H1 (cell line): ENCODE data around the gene PDGFA. TPM values are rescaled to one million over a fixed set of nuclear protein-coding genes. Genes with fewer than 3 reads are reported as not detected.

ENCODE experiments used
- CTCF ChIA-PET: fragments of 300-600 bp; sonication (Branson Sonifier 250); formaldehyde crosslinking; loops from one replicate; lab custom pipeline; 2021; ENCODE audit not compliant: partially characterized antibody; lab: Charles Lee
- POLR2A ChIA-PET: fragments of 300-600 bp; sonication (Branson Sonifier 250); formaldehyde crosslinking; loops from one replicate; lab custom pipeline; 2021; ENCODE audit warnings: inconsistent platforms; ENCODE audit not compliant: partially characterized antibody; lab: Charles Lee
- DNase-seq, 2 experiments: peaks; one replicate each; pipeline versions ENCODE4 v3.0.0 to v3.0.0-alpha.2; 2010 to 2022; ENCODE audit warnings: low spot score in 2 of 2, low read depth in 1 of 2, mixed read lengths in 1 of 2
- FAIRE-seq: peaks from 2 replicates; lab custom pipeline; 2011; peaks lifted over from hg19 to GRCh38; lab: Jason Lieb, UNC
- H2AFZ ChIP-seq: 2 replicates; pipeline ENCODE4 v1.8.1; 2012; ENCODE audit warnings: low read length, inconsistent platforms
- H2AK5ac ChIP-seq: 2 replicates; pipeline ENCODE4 v1.6.1; 2013; ENCODE audit warnings: low read depth, low read length
- H2BK120ac ChIP-seq: replicated peaks from 2 replicates; pipeline ENCODE3; 2013; ENCODE audit warnings: low read depth, low read length, inconsistent platforms
- H2BK12ac ChIP-seq: 2 replicates; pipeline ENCODE4 v1.6.1; 2013; ENCODE audit warnings: low read depth, low read length
- H2BK15ac ChIP-seq: 2 replicates; pipeline ENCODE4 v1.6.1; 2013; ENCODE audit warnings: low read length
- H2BK20ac ChIP-seq: 2 replicates; pipeline ENCODE4 v1.6.1; 2013; ENCODE audit warnings: low read length
- H2BK5ac ChIP-seq: 2 replicates; pipeline ENCODE4 v1.6.1; 2013; ENCODE audit warnings: low read depth, low read length
- H3K14ac ChIP-seq: 2 replicates; pipeline ENCODE4 v1.6.1; 2013; ENCODE audit warnings: inconsistent platforms; ENCODE audit not compliant: insufficient read length
- H3K18ac ChIP-seq: 2 replicates; pipeline ENCODE4 v1.6.1; 2013; ENCODE audit warnings: low read length; ENCODE audit errors: extremely low read depth
- H3K23ac ChIP-seq: 2 replicates; pipeline ENCODE4 v1.6.1; 2013; ENCODE audit warnings: inconsistent platforms; ENCODE audit not compliant: insufficient read length
- H3K23me2 ChIP-seq: 2 replicates; pipeline ENCODE4 v1.6.1; 2013; ENCODE audit warnings: low read depth, low read length
- H3K27ac ChIP-seq: 2 replicates; pipeline ENCODE4 v1.6.1; 2011; ENCODE audit warnings: low read depth, low read length, inconsistent platforms
- H3K27me3 ChIP-seq, 4 experiments: replicated peaks in 1 of 4; 1 replicate in 1 of 4; 2 replicates in 3 of 4; pipeline versions ENCODE4 v1.6.1 to v1.8.1; 2011 to 2013; ENCODE audit warnings: low read length in 3 of 4, mild to moderate bottlenecking in 3 of 4, inconsistent platforms in 2 of 4, mixed read lengths in 2 of 4, moderate library complexity in 1 of 4; ENCODE audit not compliant: control insufficient read depth in 3 of 4, insufficient read depth in 3 of 4; ENCODE audit errors: extremely low read depth in 1 of 4
- H3K36me3 ChIP-seq, 4 experiments: 2 replicates each; pipeline versions ENCODE4 v1.6.1 to v1.8.1; 2011 to 2013; ENCODE audit warnings: mild to moderate bottlenecking in 4 of 4, low read length in 3 of 4, moderate library complexity in 2 of 4, control low read depth in 1 of 4, inconsistent platforms in 1 of 4; ENCODE audit not compliant: insufficient read depth in 4 of 4, control insufficient read depth in 2 of 4
- H3K4ac ChIP-seq: replicated peaks from 2 replicates; pipeline ENCODE3; 2013; ENCODE audit warnings: low read length, low read depth, mixed read lengths, inconsistent platforms; ENCODE audit not compliant: insufficient read length
- H3K4me1 ChIP-seq, 4 experiments: replicated peaks in 1 of 4; 1 replicate in 1 of 4; 2 replicates in 3 of 4; pipeline versions ENCODE4 v1.6.1 to v1.8.1; 2011 to 2013; ENCODE audit warnings: low read length in 3 of 4, inconsistent platforms in 2 of 4, mixed read lengths in 1 of 4; ENCODE audit not compliant: insufficient read depth in 4 of 4, control insufficient read depth in 3 of 4
- H3K4me2 ChIP-seq, 2 experiments: 2 replicates each; pipeline versions ENCODE4 v1.6.1 to v1.8.1; 2011 to 2013; ENCODE audit warnings: low read depth in 2 of 2, low read length in 2 of 2, control low read depth in 1 of 2, inconsistent platforms in 1 of 2, mild to moderate bottlenecking in 1 of 2; ENCODE audit not compliant: insufficient read depth in 1 of 2
- H3K4me3 ChIP-seq, 4 experiments: fragments of 200-600, 300-600 bp in 1 of 4; sonication (generic), shearing (Covaris generic), sonication (Bioruptor Twin) in 1 of 4; 2 replicates each; pipeline versions ENCODE4 v1.5.1 to v1.8.1; 2011 to 2016; ENCODE audit warnings: low read length in 4 of 4, low read depth in 3 of 4, control low read depth in 2 of 4, inconsistent platforms in 2 of 4, mild to moderate bottlenecking in 2 of 4, mixed read lengths in 1 of 4, moderate library complexity in 1 of 4; ENCODE audit not compliant: insufficient read depth in 2 of 4; ENCODE audit errors: extremely low read depth in 1 of 4
- H3K56ac ChIP-seq: replicated peaks from 2 replicates; pipeline ENCODE3; 2013; ENCODE audit warnings: low read depth, mild to moderate bottlenecking, mixed read lengths, low read length, inconsistent platforms; ENCODE audit not compliant: insufficient read length
- H3K79me1 ChIP-seq: 2 replicates; pipeline ENCODE4 v1.6.1; 2013; ENCODE audit warnings: low read depth, low read length, control low read depth
- H3K79me2 ChIP-seq, 2 experiments: 2 replicates each; pipeline versions ENCODE4 v1.6.1 to v1.8.1; 2012 to 2013; ENCODE audit warnings: low read length in 2 of 2, mild to moderate bottlenecking in 2 of 2, inconsistent platforms in 1 of 2; ENCODE audit not compliant: insufficient read depth in 2 of 2, control insufficient read depth in 1 of 2
- H3K9ac ChIP-seq, 4 experiments: replicated peaks in 1 of 4; 1 replicate in 1 of 4; 2 replicates in 3 of 4; pipeline versions ENCODE4 v1.6.1 to v1.8.1; 2011 to 2013; ENCODE audit warnings: low read depth in 3 of 4, low read length in 3 of 4, control low read depth in 2 of 4, mild to moderate bottlenecking in 2 of 4, moderate library complexity in 2 of 4, inconsistent platforms in 1 of 4; ENCODE audit errors: extremely low read depth in 1 of 4
- H3K9me3 ChIP-seq, 2 experiments: 2 replicates each; pipeline versions ENCODE4 v1.6.1 to v1.8.1; 2012 to 2013; ENCODE audit warnings: mild to moderate bottlenecking in 2 of 2, moderate library complexity in 2 of 2, control low read depth in 1 of 2, inconsistent platforms in 1 of 2, low read depth in 1 of 2, low read length in 1 of 2, mixed read lengths in 1 of 2; ENCODE audit not compliant: insufficient read depth in 2 of 2
- H4K20me1 ChIP-seq, 2 experiments: replicated peaks in 1 of 2; 2 replicates each; pipeline versions ENCODE3 to v1.8.1; 2011 to 2013; ENCODE audit warnings: inconsistent platforms in 2 of 2, low read length in 2 of 2, mild to moderate bottlenecking in 1 of 2; ENCODE audit not compliant: insufficient read depth in 2 of 2, control insufficient read depth in 1 of 2
- H4K5ac ChIP-seq: 2 replicates; pipeline ENCODE4 v1.6.1; 2013; ENCODE audit warnings: low read length, low read depth, mixed read lengths, inconsistent platforms; ENCODE audit not compliant: insufficient read length
- H4K8ac ChIP-seq: 2 replicates; pipeline ENCODE4 v1.8.0; 2013; ENCODE audit warnings: mild to moderate bottlenecking, moderate library complexity, low read length, inconsistent platforms; ENCODE audit not compliant: insufficient read depth; ENCODE audit errors: extremely low read depth
- H4K91ac ChIP-seq: replicated peaks from 2 replicates; pipeline ENCODE3; 2013; ENCODE audit warnings: low read length, mixed read lengths, inconsistent platforms; ENCODE audit not compliant: insufficient read length
- CEBPB ChIP-seq: IDR thresholded peaks from 2 replicates; pipeline ENCODE4 v1.6.1; 2012; ENCODE audit warnings: low read depth, low read length
- PHF8 ChIP-seq: fragments of 200-600 bp; sonication (generic); conservative IDR thresholded peaks from 2 replicates; pipeline ENCODE4 v1.7.1; 2012; ENCODE audit warnings: low read depth, mild to moderate bottlenecking, inconsistent platforms, low read length, moderate library complexity
- WGBS, 2 experiments: shearing (Covaris generic) in 1 of 2; methylation state at CpG; one replicate each; pipeline versions ENCODE4 v1.1.6 to v1.1.7; 2013 to 2015; ENCODE audit warnings: low lambda C conversion rate in 2 of 2, mixed read lengths in 2 of 2, inconsistent platforms in 1 of 2, low coverage in 1 of 2, missing lambda C conversion rate in 1 of 2; ENCODE audit not compliant: insufficient replicate concordance in 2 of 2, insufficient coverage in 1 of 2, insufficient read length in 1 of 2; ENCODE audit errors: extremely low coverage in 1 of 2, missing lambda C conversion rate in 1 of 2; 5-methylcytosine and 5-hydroxymethylcytosine counted together
- polyA plus RNA-seq, 7 experiments: library from polyadenylated mRNA; depleted of rRNA in 3 of 7; stranded (reverse) in 5 of 7; unstranded in 2 of 7; fragments of >200 nt in 5 of 7; fragments of 200-250 nt in 2 of 7; gene quantifications; 1 replicate in 5 of 7; 2 replicates in 1 of 7; 4 replicates in 1 of 7; pipeline versions ENCODE4 v1.2.1 to v1.2.3, GENCODE V29; 2011 to 2013; ENCODE audit warnings: missing spikeins in 2 of 7, mixed read lengths in 2 of 7
- total RNA-seq: library from RNA; stranded (reverse); fragmentation: NEBNext Ultra II Directional; extraction: Animal tissue kit (Norgen Biotek cat#: 25700); gene quantifications from 2 replicates; pipeline ENCODE4 v1.2.1, GENCODE V29; 2021

The PDGFA gene
- total and polyA plus RNA-seq, 2 of the 8 experiments (the other 6 are each of a cell fraction or from before 2014, with no cell fraction given) = 21.1 to 43.0 TPM

DNA sequence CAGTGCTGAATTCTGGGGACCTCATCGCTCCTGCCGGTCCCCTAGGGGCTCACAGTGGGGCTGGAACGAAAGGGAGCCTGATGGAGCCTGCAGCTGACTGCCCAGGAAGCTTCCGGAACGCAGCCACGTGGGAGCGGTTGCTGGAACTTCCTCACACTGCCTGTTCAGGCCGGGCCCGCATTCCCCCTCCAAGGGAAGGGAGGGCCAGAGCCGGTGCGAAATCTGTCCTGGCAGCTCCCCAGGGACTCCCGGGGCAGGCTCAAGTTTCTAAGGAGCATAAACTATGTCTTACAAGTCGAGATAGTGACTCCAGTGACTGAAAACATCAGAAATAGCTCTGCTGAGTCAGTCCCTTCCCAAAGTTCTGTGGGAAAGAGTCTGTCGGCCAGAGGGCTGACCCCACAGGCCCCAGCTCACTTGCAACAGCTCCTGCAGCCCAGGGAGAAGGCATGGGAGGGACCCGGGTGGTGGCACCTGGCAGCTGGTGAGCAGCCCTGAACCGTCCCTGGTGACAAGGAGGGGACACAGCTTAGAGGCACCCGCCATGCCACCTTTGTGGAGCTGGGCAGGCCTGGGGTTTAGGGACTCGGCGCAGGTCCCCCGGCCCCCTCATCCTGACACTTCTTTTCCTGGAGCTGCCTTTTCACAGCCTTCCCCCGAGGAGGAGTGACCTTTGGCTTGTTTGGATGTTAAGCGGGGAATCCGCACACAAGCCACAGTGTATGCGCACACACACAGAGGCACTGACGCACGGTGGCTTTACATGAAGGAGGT, 47.6 kb downstream of the PDGFA start:
- CTCF ChIA-PET = interaction anchor here (0.8 to 1.8 kb wide), 6 partner anchors 8 to 114 kb away, joined by 3 to 5 read pairs (median 3); no protein-coding TSS in a partner anchor
- no peak overlapping the region for H4K91ac ChIP-seq
- WGBS, 2 experiments = 89% methylated on average over 23 of the region's 26 CpGs; no CpG with 5 or more reads in 1 of the 2 experiments
- no peak for TF ChIP-seq CEBPB
- no peak for TF ChIP-seq PHF8

More for the DNA sequence above, 47.6 kb downstream of the PDGFA start:
- POLR2A ChIA-PET = interaction anchor here (2.8 kb wide), 1 partner anchor 43 kb away, joined by 8 read pairs; no protein-coding TSS in a partner anchor
- Histone ChIP-seq H3K18ac (no peak overlapping the region), H3K36me3 (no peaks in the 10 kb centered on the region), H3K4me1 (peaks cover 0 to 2% (median 0%) of the 10 kb centered on the region in 4 experiments; a peak in 1 of 7 replicates), H4K5ac (no peak overlapping the region), H2BK20ac (no peak overlapping the region), H3K23ac (no peak overlapping the region), H2AK5ac (no peak overlapping the region), H4K20me1 (peaks cover 0 to 2% of the 10 kb centered on the region in 2 experiments), H3K4ac (no peak overlapping the region), H4K8ac (peak overlapping the region; percentile 78), H3K79me2 (no peaks in the 10 kb centered on the region), H3K14ac (no peak overlapping the region), H2BK120ac (no peak overlapping the region), H3K27me3 (no peaks in the 10 kb centered on the region), H3K4me2 (no peak overlapping the region), H3K79me1 (no peaks in the 10 kb centered on the region), H2BK5ac (no peak overlapping the region), H2AFZ (no peak overlapping the region), H3K4me3 (no peak overlapping the region), H3K56ac (no peak overlapping the region), H3K27ac (no peak overlapping the region), H2BK12ac (no peak overlapping the region), H3K9ac (no peak overlapping the region), H2BK15ac (no peak overlapping the region), H3K23me2 (peaks cover 5% of the 10 kb centered on the region; the same call in 1 of the 2 replicates), H3K9me3 (peaks cover 0 to 4% of the 10 kb centered on the region in 2 experiments; a peak in 1 of 4 replicates)
- FAIRE-seq = no peak
- DNase-seq = peak in 1 of 2 experiments; percentile 41
